HL-60/S4 (cell line): Measurements from ENCODE around the gene XPO6.

Experiments
- in situ Hi-C: fragments of 300-500 bp; cut with MboI; formaldehyde crosslinking; loops from 2 replicates; pipeline ENCODE4 v1.14.3; 2022; ENCODE audit warnings: low sequenced_read_pairs

XPO6 gene

GRCh38 chr16:28069971-28070794 is 141.6 kb downstream of the XPO6 start:
- in situ Hi-C loops = no loop called here

- in situ Hi-C loops = no loop called here
These were observed 142.8 kb downstream of the XPO6 start for GRCh38 chr16:28068976-28069375.

- in situ Hi-C loops = no loop called here
These were observed 144.0 kb downstream of the XPO6 start for GRCh38 chr16:28067604-28068379.

- in situ Hi-C loops = no loop called here
These were observed 147.0 kb downstream of the XPO6 start for GRCh38 chr16:28064706-28065249.

- in situ Hi-C loops = no loop called here
These were observed 147.6 kb downstream of the XPO6 start for GRCh38 chr16:28064150-28064549.

- in situ Hi-C loops = no loop called here
These were observed 148.1 kb downstream of the XPO6 start, which contains the start of gene GSG1L for GRCh38 chr16:28063591-28064061. Gene GSG1L (minus strand): TSS chr16:28063714. CDS start chr16:28063424, 290 bp downstream.

GRCh38 chr16:28062847-28063521 is 148.8 kb downstream of the XPO6 start:
- in situ Hi-C loops = no loop called here

GRCh38 chr16:28062261-28062846 is 149.4 kb downstream of the XPO6 start:
- in situ Hi-C loops = no loop called here

GRCh38 chr16:28061352-28062101 is 150.2 kb downstream of the XPO6 start:
- in situ Hi-C loops = no loop called here

GRCh38 chr16:28059841-28060575 is 151.8 kb downstream of the XPO6 start:
- in situ Hi-C loops = no loop called here

- in situ Hi-C loops = no loop called here
These were observed 152.8 kb downstream of the XPO6 start for GRCh38 chr16:28058839-28059589.

- in situ Hi-C loops = no loop called here
These were observed 153.8 kb downstream of the XPO6 start for GRCh38 chr16:28057949-28058348.

GRCh38 chr16:28053461-28053860 is 158.3 kb downstream of the XPO6 start:
- in situ Hi-C loops = no loop called here

GRCh38 chr16:28052274-28053128 is 159.3 kb downstream of the XPO6 start:
- in situ Hi-C loops = no loop called here

- in situ Hi-C loops = no loop called here
These were observed 160.3 kb downstream of the XPO6 start for GRCh38 chr16:28051486-28051885.
